Mesendoderm (in vitro differentiated cells): ENCODE data around the gene GRAMD1A.

Experiments
- DNase-seq: peaks from one replicate; pipeline ENCODE4 v3.0.0; 2013
- H2AK5ac ChIP-seq: 2 replicates; pipeline ENCODE4 v1.6.1; 2013; ENCODE audit warnings: low read length, inconsistent platforms
- H2BK120ac ChIP-seq: 2 replicates; pipeline ENCODE4 v1.6.1; 2013; ENCODE audit warnings: low read depth, mild to moderate bottlenecking, low read length, moderate library complexity, mixed read lengths
- H2BK15ac ChIP-seq: replicated peaks from 2 replicates; pipeline ENCODE4 v1.6.1; 2013; ENCODE audit warnings: low read depth, mild to moderate bottlenecking, moderate library complexity
- H2BK5ac ChIP-seq: 2 replicates; pipeline ENCODE4 v1.6.1; 2013; ENCODE audit warnings: low read length, inconsistent platforms
- H3K18ac ChIP-seq: 2 replicates; pipeline ENCODE4 v1.6.1; 2013; ENCODE audit warnings: mild to moderate bottlenecking, low read length, mixed read lengths
- H3K23ac ChIP-seq: one replicate; pipeline ENCODE4 v1.6.1; 2013; ENCODE audit warnings: low read length
- H3K27ac ChIP-seq: 2 replicates; pipeline ENCODE4 v1.5.1; 2013; ENCODE audit warnings: low read depth, mild to moderate bottlenecking, inconsistent platforms, low read length, moderate library complexity
- H3K27me3 ChIP-seq: 2 replicates; pipeline ENCODE4 v1.6.1; 2013; ENCODE audit warnings: low read length, control low read depth, mild to moderate bottlenecking, inconsistent platforms; ENCODE audit not compliant: insufficient read depth, poor library complexity
- H3K36me3 ChIP-seq: 2 replicates; pipeline ENCODE4 v1.6.1; 2013; ENCODE audit warnings: low read length, inconsistent platforms; ENCODE audit not compliant: control insufficient read depth, insufficient read depth
- H3K4ac ChIP-seq: one replicate; pipeline ENCODE4 v1.6.1; 2013; ENCODE audit warnings: low read depth, mild to moderate bottlenecking, low read length, moderate library complexity
- H3K4me1 ChIP-seq: 2 replicates; pipeline ENCODE4 v1.6.1; 2013; ENCODE audit warnings: low read depth, low read length, inconsistent platforms; ENCODE audit not compliant: control insufficient read depth
- H3K4me2 ChIP-seq: 2 replicates; pipeline ENCODE4 v1.6.1; 2013; ENCODE audit warnings: low read length
- H3K4me3 ChIP-seq: 2 replicates; pipeline ENCODE4 v1.5.1; 2013; ENCODE audit warnings: mild to moderate bottlenecking, low read length
- H3K56ac ChIP-seq: one replicate; pipeline ENCODE4 v1.6.1; 2013; ENCODE audit warnings: low read length
- H3K79me1 ChIP-seq: 2 replicates; pipeline ENCODE4 v1.6.1; 2013; ENCODE audit warnings: low read length, inconsistent platforms
- H3K79me2 ChIP-seq: 2 replicates; pipeline ENCODE4 v1.6.1; 2013; ENCODE audit warnings: mild to moderate bottlenecking, low read length; ENCODE audit not compliant: control insufficient read depth, insufficient read depth
- H3K9ac ChIP-seq: 2 replicates; pipeline ENCODE4 v1.6.1; 2013; ENCODE audit warnings: low read length, inconsistent platforms
- H4K5ac ChIP-seq: one replicate; pipeline ENCODE4 v1.6.1; 2013; ENCODE audit warnings: low read length
- H4K8ac ChIP-seq: one replicate; pipeline ENCODE4 v1.6.1; 2013; ENCODE audit warnings: low read depth, mild to moderate bottlenecking, control low read depth, low read length, moderate library complexity
- WGBS: extraction: QIAGEN DNeasy Blood & Tissue Kit; methylation state at CpG from one replicate; pipeline ENCODE4 v1.1.7; 2013; ENCODE audit warnings: low lambda C conversion rate, missing lambda C conversion rate; ENCODE audit not compliant: insufficient coverage; ENCODE audit errors: extremely low coverage; 5-methylcytosine and 5-hydroxymethylcytosine counted together

The GRAMD1A gene

DNA sequence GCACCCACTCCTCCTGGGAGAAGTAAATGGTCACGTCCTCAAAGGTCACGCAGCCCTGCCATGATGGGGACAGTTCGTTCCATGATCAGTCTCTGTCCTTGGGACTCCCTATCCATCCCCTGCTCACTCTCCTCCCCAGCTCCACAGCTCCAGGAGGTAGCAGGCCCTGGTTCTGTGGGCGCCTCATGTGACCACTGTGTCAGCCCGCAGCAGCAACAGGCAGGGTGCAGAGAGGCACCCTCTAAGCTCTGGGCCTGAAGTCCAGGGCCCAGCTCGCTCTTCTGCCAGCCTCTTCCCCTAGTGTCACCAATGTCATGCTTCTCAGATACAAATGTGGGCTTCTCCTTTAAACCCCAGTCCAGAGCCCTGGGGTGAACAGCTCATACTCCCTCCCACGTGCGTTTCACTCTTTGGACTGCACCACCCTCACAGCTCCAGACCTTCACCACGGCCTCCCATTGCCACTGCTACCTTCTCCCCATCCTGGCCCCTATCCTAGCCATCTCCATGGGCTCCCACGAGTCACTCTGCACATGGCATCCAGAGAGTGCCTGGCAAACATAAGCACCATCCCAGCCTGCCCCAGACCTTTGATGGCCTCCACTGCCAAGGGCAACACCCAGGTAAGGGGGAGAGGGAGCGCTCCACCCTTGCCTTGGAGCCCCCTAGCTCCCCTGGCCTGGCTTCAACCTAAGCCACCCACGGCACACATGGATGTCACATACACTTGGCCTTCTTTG lies 39.0 kb upstream of the GRAMD1A start:
- Histone ChIP-seq H4K5ac (no peak overlapping the region), H4K8ac (no peak overlapping the region), H3K9ac (no peak overlapping the region), H2AK5ac (peak overlapping the region; percentile 19), H3K27ac (no peak overlapping the region), H2BK15ac (no peak overlapping the region), H3K4me3 (no peak overlapping the region), H3K79me1 (peaks cover 39% of the 10 kb centered on the region), H2BK5ac (no peak overlapping the region), H3K36me3 (peaks cover 38% of the 10 kb centered on the region), H3K4me1 (peaks cover 4% of the 10 kb centered on the region), H3K79me2 (peaks cover 43% of the 10 kb centered on the region), H3K18ac (no peak overlapping the region), H3K23ac (no peak overlapping the region), H3K56ac (peak overlapping the region; percentile 54), H3K4me2 (peak overlapping the region; percentile 46), H2BK120ac (no peak overlapping the region), H3K27me3 (no peaks in the 10 kb centered on the region), H3K4ac (no peak overlapping the region)
- no peak for DNase-seq
- no CpG with 5 or more reads among the region's 12 CpGs for WGBS

- Histone ChIP-seq H3K18ac (peak overlapping the region; percentile 18), H2BK120ac (no peak overlapping the region), H3K4ac (no peak overlapping the region), H3K36me3 (peaks cover 35% of the 10 kb centered on the region), H3K9ac (peak overlapping the region; percentile 55), H4K5ac (peak overlapping the region; percentile 44), H2BK15ac (no peak overlapping the region), H4K8ac (no peak overlapping the region), H3K79me1 (peaks cover 35% of the 10 kb centered on the region), H3K23ac (peak overlapping the region; percentile 95), H3K4me2 (peak overlapping the region; percentile 46), H3K79me2 (peaks cover 40% of the 10 kb centered on the region), H3K4me1 (peaks cover 4% of the 10 kb centered on the region), H2BK5ac (peak overlapping the region; percentile 92), H2AK5ac (peak overlapping the region; percentile 94), H3K27ac (peak overlapping the region; percentile 86), H3K4me3 (peak overlapping the region; percentile 22), H3K56ac (peak overlapping the region; percentile 81), H3K27me3 (no peaks in the 10 kb centered on the region)
- peak; percentile 84 for DNase-seq
- no CpG with 5 or more reads among the region's 5 CpGs for WGBS
Observed at GRCh38 chr19:34961775-34962686, 38.1 kb upstream of the GRAMD1A start.

DNA sequence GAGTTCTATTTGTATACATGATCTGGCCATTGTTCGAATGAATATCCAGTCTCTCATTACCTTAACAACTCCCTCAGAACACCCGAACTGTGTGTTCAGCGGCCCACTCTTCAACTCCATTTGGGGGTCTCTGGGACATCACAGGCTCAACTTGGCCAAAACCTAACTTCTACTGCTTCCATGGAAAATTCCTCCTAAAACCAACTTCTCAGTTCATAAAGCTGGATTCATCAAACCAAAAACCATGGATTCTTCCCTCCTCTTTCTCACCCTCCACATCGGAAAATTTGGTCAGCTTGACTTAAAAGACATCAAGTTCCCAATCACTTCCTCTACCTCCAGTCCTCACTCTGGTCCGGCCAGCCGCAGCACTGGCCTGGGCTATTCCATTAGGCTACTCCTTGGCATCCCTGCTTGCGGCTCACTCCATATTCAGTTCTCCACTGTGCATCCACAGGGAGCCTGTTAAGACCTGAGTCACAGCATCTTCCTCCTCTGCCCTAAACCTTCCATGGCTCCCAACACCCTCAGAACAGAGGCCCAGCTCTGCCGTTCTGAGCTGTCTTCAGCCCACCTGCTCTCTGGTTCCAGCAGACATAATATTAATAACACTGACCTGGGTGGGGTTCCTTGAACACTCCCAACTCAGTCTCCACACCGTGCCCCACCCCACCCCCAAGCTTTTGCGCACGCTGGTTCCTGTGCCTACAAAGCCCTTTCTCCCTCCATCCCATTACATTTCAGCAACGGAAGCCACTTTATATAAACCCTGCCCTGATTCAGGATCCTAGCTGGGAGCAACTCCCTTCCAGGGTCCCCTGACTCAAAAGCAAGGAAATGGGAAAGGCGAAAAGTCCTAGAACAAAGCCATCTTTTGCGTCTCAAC lies 37.2 kb upstream of the GRAMD1A start:
- H3K4me3 ChIP-seq: peak overlapping the region; percentile 97
- H3K4me1 ChIP-seq: peaks cover 4% of the 10 kb centered on the region
- H3K56ac ChIP-seq: peak overlapping the region; percentile 98
- peak overlapping the region; percentile 95 for H3K18ac ChIP-seq
- H3K23ac ChIP-seq: peak overlapping the region; percentile 29
- no CpG with 5 or more reads among the region's 14 CpGs for WGBS
- peak overlapping the region; percentile 86 for H3K27ac ChIP-seq
- peak overlapping the region; percentile 7 for H4K5ac ChIP-seq
- no peak overlapping the region for H2BK15ac ChIP-seq
- H3K36me3 ChIP-seq: peaks cover 26% of the 10 kb centered on the region
- H3K4ac ChIP-seq: peak overlapping the region; percentile 92
- H2AK5ac ChIP-seq: peak overlapping the region; percentile 88
- peak overlapping the region; percentile 97 for H3K9ac ChIP-seq
- peak; percentile 69 for DNase-seq
- H4K8ac ChIP-seq: no peak overlapping the region
- peak overlapping the region; percentile 75 for H2BK120ac ChIP-seq
- peak overlapping the region; percentile 65 for H3K4me2 ChIP-seq
- peaks cover 34% of the 10 kb centered on the region for H3K79me2 ChIP-seq
- H2BK5ac ChIP-seq: peak overlapping the region; percentile 98
- H3K27me3 ChIP-seq: no peaks in the 10 kb centered on the region
- peaks cover 27% of the 10 kb centered on the region for H3K79me1 ChIP-seq

DNA sequence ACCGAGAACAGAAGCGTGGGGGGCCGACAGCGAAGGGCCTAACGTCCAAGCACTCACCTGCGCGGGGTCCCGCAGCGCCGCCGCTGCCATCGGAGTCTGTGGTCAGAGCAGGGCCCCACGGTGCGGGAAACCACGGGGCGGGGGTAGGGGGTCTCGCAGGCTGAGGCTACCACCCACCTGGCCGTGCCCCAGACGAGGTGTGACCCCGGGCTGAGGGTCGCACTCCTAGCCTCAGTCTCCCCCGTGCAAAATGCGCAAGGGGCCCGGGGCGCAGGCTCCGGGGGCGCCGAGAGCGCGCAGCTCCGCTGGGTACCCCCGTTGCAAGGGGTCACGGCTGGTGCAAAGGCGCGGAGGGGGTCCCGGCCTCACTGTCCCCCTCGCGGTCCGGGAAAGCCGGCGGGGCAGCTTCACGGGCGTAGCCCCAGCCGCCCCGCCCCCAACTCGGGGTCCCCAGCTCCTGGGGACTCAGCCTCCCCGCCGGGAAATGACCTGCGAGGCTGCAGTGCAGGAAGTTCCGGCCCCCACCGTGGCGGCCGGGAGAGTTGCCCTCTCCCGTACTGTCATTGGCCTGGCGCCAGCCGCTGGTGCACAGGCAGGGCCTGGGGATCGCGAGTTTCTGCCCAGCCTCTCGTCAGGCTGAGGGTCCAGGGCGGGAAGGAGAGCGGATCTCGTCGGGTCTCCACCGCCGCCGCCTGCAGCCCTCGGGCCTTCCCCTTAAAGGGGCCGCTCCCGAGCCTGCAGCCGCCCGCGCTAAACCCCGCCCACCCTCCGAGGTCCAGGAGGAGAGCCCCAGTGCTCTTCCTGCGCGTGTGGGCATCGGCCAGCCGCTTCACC lies 36.3 kb upstream of the GRAMD1A start, which contains the start of gene ZNF792:
Gene ZNF792 (minus strand): TSS at position 657 of the 834 bp plus-strand sequence. CDS start 567 bp downstream, at position 90.
- Histone ChIP-seq H4K5ac (no peak within 1 kb of the TSS), H3K27me3 (no peaks in the 10 kb centered on the region), H3K4me2 (peak within 1 kb of the TSS; percentile 65), H3K4me1 (peaks cover 4% of the 10 kb centered on the region), H3K36me3 (peaks cover 18% of the 10 kb centered on the region), H4K8ac (no peak within 1 kb of the TSS), H3K18ac (peak within 1 kb of the TSS; percentile 95), H3K79me1 (peaks cover 26% of the 10 kb centered on the region), H2BK15ac (no peak within 1 kb of the TSS), H3K4me3 (peak within 1 kb of the TSS; percentile 97), H2BK120ac (peak within 1 kb of the TSS; percentile 69), H3K23ac (peak within 1 kb of the TSS; percentile 29), H3K9ac (peak within 1 kb of the TSS; percentile 97), H3K79me2 (peaks cover 34% of the 10 kb centered on the region), H2AK5ac (peak within 1 kb of the TSS; percentile 88), H3K27ac (peak within 1 kb of the TSS; percentile 86), H2BK5ac (peak within 1 kb of the TSS; percentile 98), H3K4ac (peak within 1 kb of the TSS; percentile 92), H3K56ac (peak within 1 kb of the TSS; percentile 98)
- peak; percentile 91 for DNase-seq
- WGBS: no CpG with 5 or more reads among the region's 78 CpGs
